ENCODE results near the gene APOBEC3B.
A peak's percentile ranks its signal among the peaks of the same experiment; 100 is the strongest.
"Not testable (repeated sequence)": the region's sequence is repeated elsewhere in the genome, so short reads cannot be mapped to it uniquely, and the experiment has no call there.

APOBEC3B gene

DNA sequence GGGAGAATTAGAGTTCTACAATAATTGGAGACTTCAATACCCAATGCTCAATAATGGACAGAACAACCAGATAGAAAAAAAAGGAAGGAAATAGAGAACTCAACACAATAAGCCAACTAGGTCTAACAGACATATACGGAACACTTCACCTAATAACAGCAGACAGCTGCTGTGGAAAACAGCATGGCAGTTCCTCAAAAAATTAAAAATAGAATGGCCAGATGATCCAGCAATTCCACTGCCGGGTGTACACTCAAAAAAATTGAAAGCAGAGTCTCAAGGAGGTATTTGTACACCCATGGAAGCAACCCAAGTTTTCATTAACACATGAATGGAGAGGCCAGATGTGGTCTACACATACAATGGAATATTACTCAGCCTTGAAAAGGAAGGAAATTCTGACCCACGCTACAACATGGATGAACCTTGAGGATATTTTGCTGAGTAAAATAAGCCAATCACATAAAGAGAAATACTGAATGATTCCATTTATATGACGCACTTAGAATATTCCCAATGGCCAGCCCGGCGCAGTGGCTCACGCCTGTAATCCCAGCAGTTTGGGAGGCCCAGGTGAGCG, 26.2 kb downstream of the APOBEC3B start:
- DNase-seq = not testable (repeated sequence)

GRCh38 chr22:39010946-39011345, 28.8 kb downstream of the APOBEC3B start:
- DNase-seq = no peak

DNA sequence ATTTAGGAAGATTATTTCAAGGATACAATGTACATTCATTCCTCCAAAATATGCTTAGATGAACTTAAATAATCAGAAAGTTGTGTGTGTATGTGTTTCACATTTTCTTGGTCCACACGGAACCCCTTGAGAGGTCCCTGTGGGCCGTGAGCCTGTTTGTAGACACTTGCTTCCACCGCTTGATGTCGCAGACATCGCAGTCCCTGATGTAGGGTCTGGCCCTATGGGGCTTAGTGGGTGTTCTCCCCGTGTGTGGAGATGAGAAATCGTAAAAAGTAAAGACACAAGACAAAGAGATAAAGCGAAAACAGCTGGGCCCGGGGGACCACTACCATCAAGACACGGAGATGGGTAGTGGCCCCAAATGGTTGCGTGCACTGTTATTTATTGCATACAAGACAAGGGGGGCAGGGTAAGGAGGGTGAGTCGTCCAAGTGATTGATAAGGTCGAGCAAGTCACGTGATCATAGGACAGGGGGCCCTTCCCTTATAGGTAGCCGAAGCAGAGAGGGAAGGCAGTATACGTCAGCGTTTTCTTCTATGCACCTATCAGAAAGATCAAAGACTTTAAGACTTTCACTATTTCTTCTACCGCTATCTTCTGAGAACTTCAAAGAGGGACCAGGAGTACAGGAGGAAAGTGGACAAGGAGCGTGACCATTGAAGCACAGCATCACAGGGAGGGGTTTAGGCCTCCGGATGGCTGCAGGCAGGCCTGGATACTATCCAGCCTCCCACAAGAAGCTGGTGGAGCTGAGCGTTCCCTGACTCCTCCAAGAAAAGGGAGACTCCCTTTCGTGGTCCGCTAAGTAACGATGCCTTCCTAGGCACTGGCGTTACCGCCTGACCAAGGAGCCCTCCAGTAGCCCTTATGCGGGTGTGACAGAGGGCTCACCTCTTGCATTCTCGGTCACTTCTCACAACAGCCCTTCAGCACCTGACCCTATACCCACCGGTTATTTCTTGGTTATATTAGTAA, 30.7 kb downstream of the APOBEC3B start:
- no peak for DNase-seq

GRCh38 chr22:39013561-39013941, 31.4 kb downstream of the APOBEC3B start:
- not testable (repeated sequence) for DNase-seq

- DNase-seq = peak; percentile 64
Observed at GRCh38 chr22:39013942-39014722, 32.0 kb downstream of the APOBEC3B start, which contains the start of gene APOBEC3C. APOBEC3C (plus strand) TSS chr22:39014257; CDS start chr22:39014363, 106 bp downstream.

GRCh38 chr22:39014723-39015121, 32.6 kb downstream of the APOBEC3B start:
- not testable (repeated sequence) for DNase-seq

DNA sequence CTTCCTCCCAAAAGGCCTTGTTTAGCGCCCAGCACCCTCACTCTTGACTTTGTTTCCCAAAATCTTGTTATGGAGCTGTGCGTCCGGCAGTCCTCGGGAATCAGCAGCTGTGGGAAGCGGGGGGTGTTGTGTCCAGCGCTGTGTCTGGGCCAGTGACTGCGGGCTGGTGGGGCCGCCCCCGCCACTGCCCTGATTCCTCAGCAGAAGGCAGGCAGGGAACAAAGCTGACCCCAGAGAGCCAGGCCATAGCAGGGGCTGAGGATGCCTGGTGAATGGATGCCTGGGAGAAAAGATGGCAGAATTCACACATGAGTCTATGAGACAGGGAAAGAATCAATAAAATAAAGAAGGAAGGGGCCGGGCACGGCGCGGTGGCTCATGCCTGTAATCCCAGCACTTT, 34.4 kb downstream of the APOBEC3B start:
- no peak for DNase-seq

DNA sequence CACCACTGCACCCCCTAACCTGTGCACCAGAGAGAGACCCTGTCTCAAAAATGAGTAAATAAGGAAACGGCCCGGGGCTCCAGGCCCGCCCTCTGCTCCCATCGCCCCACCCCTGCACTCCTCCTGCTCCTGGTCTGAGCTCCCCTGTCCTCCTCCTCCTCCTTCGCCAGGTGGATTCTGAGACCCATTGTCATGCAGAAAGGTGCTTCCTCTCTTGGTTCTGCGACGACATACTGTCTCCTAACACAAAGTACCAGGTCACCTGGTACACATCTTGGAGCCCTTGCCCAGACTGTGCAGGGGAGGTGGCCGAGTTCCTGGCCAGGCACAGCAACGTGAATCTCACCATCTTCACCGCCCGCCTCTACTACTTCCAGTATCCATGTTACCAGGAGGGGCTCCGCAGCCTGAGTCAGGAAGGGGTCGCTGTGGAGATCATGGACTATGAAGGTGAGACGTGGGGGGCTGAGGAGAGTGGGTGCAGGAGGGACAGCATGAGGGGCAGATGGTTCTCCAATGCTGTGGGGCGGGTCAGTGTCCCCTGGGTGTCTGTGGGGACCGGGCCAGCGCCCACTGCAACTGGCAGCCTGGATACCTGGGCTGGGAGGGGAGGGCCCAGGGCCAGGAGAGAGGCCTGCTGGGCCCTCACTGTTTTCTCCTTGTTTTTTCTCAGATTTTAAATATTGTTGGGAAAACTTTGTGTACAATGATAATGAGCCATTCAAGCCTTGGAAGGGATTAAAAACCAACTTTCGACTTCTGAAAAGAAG, 35.6 kb downstream of the APOBEC3B start:
- DNase-seq = no peak

GRCh38 chr22:39020021-39020651, 38.0 kb downstream of the APOBEC3B start:
- not testable (repeated sequence) for DNase-seq

GRCh38 chr22:39021552-39022250, 39.6 kb downstream of the APOBEC3B start:
- DNase-seq = no peak

GRCh38 chr22:39024519-39025308, 42.6 kb downstream of the APOBEC3B start:
- no peak for DNase-seq

GRCh38 chr22:39026509-39027150, 44.5 kb downstream of the APOBEC3B start:
- DNase-seq = no peak

DNA sequence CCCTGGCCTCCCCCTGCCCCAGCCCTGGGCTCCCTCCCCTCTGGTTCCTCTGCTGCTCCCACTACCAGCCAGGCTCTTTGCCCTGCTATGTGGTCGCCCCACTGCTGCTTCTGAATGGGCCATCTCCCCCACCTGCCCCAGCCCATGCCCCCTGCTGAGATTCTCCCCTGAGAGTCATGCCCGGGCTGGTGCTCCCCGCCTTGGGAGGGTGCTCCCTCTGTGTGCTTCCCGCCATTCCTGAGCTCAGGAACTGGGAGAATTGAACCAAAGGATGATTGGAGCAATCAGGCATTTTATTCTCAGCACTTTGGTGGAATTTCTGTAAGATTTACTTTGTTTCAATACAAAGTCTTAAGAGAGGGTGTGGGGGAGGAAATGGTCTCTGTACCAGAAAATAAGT, 45.6 kb downstream of the APOBEC3B start:
- no peak for DNase-seq

DNA sequence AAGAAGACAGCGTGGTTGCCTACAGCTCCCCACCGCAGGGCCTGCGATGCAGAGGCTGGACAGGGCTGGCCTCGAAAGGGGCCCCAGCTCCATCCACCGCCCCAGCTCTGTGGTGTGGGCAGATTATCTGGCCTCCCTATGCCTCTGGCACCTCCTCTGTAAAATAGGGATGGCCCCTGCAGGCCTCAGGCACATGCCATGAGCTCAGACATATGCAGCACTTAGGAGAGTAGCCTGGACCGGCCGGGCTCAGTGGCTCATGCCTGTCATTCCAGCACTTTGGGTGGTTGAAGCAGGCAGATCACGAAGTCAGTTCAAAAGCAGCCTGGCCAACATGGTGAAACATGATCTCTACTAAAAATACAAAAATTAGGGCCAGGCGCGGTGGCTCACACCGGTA, 46.1 kb downstream of the APOBEC3B start:
- no peak for DNase-seq

- no peak for DNase-seq
Observed at GRCh38 chr22:39029227-39029626, 47.1 kb downstream of the APOBEC3B start.

DNA sequence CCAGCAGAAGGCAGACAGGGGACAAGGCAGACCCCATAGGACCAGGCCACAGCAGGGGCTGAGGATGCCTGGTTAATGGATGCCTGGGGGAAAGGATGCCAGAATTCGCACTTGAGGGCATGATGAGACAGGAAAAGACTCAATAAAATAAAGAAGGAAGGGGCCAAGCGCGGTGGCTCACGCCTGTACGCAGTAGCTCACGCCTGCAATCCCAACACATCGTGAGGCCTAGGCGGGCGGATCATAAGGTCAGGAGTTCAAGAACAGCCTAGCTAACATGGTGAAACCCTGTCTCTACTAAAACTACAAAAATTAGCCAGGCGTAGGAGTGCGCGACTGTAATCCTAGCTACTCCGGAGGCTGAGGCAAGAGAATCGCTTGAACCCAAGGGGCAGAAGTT, 48.6 kb downstream of the APOBEC3B start:
- DNase-seq = no peak

GRCh38 chr22:39031434-39032295, 49.5 kb downstream of the APOBEC3B start:
- DNase-seq = not testable (repeated sequence)

DNA sequence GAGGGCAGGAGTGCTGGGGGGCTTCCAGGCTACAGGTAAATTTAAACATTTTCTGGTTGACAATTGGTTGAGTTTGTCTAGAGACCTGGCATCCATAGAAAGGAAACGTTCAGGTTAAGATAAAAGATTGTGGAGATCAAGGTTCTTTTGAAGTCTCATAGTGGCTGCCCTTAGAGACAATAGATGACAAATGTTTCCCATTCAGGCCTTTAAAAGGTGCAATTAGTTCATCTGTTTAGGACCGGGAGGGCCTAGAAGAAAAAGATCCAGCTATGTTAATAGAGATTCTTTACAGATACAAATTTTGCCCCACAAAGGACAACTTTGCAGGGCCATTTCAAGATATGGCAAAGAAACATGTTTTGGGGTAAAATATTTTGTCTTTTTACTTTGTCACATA, 54.9 kb downstream of the APOBEC3B start:
- DNase-seq = not testable (repeated sequence)

Measured in stimulated activated CD4-positive, alpha-beta T cell treated with anti-CD3 and anti-CD28 coated beads, Interleukin-12 subunit alpha, Interleukin-12 subunit beta, amount 100 ng/mL, for 4 hours (primary cell).